GM10266 (cell line): ENCODE results near the gene AP3S1.
A peak's percentile ranks its signal among the peaks of the same experiment; 100 is the strongest.
"Not testable (repeated sequence)": the region's sequence is repeated elsewhere in the genome, so short reads cannot be mapped to it uniquely, and the experiment has no call there.

Experiments used
- DNase-seq: peaks from one replicate; pipeline ENCODE4 v3.0.0; 2012; ENCODE audit errors: extremely low spot score
- TF ChIP-seq, protein P1 (sequence below): IDR thresholded peaks from 2 replicates; pipeline ENCODE4 v1.5.1; 2012; ENCODE audit warnings: mild to moderate bottlenecking, low read depth; ENCODE audit not compliant: control insufficient read depth, insufficient read depth; ENCODE audit errors: missing control alignments

Gene AP3S1

DNA sequence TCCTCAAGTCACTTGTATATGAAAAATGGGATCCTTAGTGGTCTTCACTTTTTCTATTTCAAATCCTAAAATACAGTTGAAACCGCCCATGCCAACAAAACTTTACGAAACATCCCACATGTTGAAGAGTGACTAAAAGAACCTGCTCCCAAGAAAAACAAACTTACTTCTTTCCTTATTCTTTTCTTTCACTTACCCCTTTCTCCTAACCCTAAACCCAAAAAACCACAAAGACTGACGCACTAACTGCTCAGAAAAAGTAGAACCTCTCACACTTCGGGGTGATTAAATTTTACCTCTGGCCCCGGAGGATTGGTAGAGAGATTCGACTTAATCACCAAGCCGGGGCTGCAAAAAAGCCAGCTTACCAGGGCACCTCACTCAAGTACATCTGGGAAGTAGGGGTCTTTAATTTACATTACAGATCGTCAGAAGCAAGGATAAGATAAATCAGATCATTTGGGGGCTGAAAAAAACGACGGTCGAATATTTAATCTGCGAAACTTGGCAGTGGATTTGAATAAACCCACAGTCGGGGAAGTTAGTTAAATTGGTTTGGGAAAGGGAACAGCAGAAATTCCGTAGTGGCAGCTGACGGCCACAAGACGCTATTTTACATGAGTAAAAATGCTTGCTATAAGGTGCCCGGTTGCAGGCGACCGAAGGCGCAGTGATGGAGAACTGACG, 26.6 kb upstream of the AP3S1 start:
- TF ChIP-seq, protein P1, sequence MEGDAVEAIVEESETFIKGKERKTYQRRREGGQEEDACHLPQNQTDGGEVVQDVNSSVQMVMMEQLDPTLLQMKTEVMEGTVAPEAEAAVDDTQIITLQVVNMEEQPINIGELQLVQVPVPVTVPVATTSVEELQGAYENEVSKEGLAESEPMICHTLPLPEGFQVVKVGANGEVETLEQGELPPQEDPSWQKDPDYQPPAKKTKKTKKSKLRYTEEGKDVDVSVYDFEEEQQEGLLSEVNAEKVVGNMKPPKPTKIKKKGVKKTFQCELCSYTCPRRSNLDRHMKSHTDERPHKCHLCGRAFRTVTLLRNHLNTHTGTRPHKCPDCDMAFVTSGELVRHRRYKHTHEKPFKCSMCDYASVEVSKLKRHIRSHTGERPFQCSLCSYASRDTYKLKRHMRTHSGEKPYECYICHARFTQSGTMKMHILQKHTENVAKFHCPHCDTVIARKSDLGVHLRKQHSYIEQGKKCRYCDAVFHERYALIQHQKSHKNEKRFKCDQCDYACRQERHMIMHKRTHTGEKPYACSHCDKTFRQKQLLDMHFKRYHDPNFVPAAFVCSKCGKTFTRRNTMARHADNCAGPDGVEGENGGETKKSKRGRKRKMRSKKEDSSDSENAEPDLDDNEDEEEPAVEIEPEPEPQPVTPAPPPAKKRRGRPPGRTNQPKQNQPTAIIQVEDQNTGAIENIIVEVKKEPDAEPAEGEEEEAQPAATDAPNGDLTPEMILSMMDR: no peak
- DNase-seq: no peak

DNA sequence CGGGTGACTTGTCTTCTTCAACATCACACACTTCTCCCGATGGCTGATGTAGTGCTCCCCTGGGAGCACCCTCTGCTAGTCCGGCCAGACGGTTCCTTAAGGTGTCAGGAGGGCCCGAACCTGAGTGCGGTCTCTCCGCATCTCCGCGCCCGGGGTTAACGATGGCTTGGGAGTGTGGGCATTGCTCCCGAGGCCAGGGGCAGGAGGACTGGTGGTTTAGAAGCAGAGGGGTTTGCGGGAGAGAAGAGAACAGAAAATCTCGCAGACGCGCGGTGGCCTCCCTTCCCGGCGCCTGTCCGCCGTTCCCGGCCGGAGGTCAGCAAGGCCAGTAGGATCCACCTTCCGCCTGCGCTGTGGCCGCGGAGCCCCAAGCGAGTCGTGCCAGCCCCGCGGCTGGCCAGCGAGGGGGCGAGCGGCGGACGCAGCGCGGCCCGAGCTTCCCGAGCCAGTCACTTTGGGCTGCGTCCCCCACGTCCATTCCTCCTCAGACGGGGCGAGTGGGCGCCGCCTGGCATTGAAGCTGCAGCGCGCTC, 26.0 kb upstream of the AP3S1 start:
- TF ChIP-seq, protein P1: no peak
- DNase-seq: no peak

DNA sequence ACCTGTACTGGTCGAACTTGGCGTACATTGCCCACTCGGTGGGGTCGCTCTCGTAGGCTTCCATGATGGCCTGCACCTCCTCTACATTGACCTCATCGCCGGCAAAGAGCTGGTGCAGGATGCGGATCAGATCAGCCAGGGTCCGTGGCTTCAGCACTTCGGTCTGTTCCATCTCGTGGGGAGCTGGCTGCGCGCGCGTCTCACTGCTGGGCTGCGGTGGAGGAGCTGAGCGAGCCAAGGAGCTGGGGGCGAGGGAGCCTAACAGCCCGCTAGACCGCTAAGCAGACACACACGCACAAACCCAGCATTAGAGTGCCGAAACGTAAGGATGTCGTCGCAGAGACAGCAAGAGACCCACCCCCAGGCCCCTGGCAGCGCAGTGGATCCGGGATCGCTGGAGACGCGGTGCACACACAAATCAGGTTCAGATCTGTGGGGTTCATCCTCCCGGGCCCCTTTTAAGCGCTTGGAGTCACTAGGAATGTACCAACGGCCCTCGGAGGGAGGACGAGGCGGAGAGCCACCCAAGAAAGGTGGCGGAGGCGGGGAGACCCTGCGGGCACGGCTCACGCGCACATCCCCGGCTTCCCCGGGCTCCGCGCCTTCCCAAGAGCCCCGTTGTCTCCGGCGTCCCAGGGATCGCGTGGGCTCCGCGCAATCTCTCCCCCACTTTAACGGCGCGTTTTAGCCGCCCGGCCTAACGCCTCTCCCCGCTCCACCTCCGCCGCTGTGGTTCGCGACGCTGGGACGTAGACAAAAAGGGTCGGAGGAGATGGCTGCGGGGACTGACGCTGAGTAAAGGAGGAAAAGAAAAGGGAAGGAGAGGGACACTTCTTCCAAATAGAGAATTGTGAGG, 25.3 kb upstream of the AP3S1 start, which contains the start of gene CDO1:
TSS of gene CDO1 (minus strand) at position 434 of the 856 bp plus-strand sequence. CDS start at position 172, 262 bp downstream.
- TF ChIP-seq, protein P1: no peak
- DNase-seq: peak; percentile 37

DNA sequence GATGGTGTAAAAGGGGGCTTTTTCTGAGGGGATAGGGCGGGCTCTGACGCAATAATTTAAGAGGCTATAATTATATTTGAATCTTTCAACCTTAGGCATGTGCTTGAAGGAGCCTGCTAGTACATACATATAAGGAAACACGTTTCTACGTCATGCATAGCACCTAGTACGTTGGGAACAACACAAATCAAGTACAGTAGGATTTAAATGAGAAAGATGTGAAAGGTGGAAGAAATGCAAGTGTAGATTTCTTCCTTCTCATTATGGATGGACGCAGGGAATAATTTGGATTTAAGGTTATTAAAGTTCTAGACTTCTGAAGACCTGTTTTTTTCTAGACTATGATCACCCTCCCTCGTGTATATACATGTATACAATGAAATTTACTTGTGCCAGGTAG, 24.3 kb upstream of the AP3S1 start:
- DNase-seq: no peak
- TF ChIP-seq, protein P1: no peak

DNA sequence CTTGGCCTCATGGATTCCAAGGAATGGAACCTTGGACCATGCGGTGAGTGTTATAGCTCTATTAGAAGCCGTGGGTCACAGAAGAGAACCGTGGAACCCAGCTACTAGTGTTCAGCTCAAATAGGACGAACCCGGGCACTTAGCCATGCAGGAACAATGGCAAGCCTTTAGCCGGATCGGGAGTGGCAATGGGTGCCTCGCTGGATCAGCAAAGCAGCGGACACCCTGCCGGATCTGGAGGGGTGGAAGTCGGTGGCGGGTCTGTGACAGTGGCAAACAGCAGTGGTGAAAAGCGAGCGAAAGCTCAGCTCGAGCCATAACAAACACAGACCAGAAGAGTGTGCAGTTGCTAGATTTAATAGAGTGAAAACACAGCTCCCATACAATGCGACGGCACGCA, 22.9 kb upstream of the AP3S1 start:
- DNase-seq: no peak

DNA sequence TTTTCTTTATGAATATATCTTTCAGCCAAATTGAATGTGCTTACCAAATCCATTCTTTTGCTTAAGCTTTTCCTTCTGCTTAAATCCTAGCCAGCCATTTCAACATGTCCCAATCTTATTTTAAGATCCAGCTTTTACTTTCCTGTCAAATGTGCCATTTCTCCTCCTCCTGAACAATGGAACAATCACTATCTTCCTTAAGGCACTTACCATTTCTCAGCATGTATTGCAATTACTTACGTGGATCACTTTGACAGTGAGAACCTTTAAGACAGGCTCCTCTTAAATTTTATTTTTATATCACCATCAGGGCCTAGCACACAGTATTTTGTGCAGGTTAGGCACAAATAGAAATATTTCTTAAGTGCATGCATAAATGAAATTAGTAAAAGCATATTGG, 20.9 kb upstream of the AP3S1 start:
- no peak for DNase-seq
- TF ChIP-seq, protein P1: no peak

More for the DNA sequence above, 22.9 kb upstream of the AP3S1 start:
- TF ChIP-seq, protein P1: no peak

DNA sequence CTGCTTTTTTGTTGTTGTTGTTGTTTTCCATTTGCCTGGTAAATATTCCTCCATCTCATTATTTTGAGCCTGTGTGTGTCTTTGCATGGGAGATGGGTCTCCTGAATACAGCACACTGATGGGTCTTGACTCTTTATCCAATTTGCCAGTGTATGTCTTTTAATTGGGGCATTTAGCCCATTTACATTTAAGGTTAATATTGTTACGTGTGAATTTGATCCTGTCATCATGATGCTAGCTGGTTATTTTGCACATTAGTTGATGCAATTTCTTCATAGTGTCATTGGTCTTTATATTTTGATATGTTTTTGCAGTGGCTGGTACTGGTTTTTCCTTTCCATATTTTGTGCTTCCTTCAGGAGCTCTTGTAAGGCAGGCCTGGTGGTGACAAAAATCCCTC, 16.8 kb upstream of the AP3S1 start:
- DNase-seq: not testable (repeated sequence)
